K562 (cell line): ENCODE results near the gene IFT122. TPM values are rescaled to one million over a fixed set of nuclear protein-coding genes. Genes with fewer than 3 reads are reported as not detected.

Experiments used
- ARID3B ChIP-seq: fragments of 250-450 bp; sonication (Bioruptor Pico); IDR thresholded peaks from 2 replicates; pipeline ENCODE4 v1.4.0; 2020; ENCODE audit warnings: borderline replicate concordance
- BCLAF1 ChIP-seq, 2 experiments: fragments of 450-650 bp in 1 of 2; IDR thresholded peaks; 2 replicates each; pipeline ENCODE4 v1.6.1; 2011 to 2017; ENCODE audit warnings: low read depth in 2 of 2, antibody characterized with exemption in 1 of 2, borderline replicate concordance in 1 of 2, low read length in 1 of 2, mild to moderate bottlenecking in 1 of 2, mixed read lengths in 1 of 2; ENCODE audit not compliant: control insufficient read depth in 1 of 2
- CAMTA2 ChIP-seq: fragments of 250-450 bp; sonication (Bioruptor Pico); conservative IDR thresholded peaks from 2 replicates; pipeline ENCODE4 v1.5.1; 2022
- CEBPB ChIP-seq: fragments of 450-650 bp; IDR thresholded peaks from 2 replicates; pipeline ENCODE4 v1.6.1; 2016; ENCODE audit warnings: missing genetic modification characterization, missing compliant biosample characterization
- CREM ChIP-seq: IDR thresholded peaks from 2 replicates; pipeline ENCODE4 v1.6.1; 2014; ENCODE audit warnings: antibody characterized with exemption, low read depth
- EHMT2 ChIP-seq: fragments of 450-650 bp; IDR thresholded peaks from 2 replicates; pipeline ENCODE4 v1.6.1; 2018; ENCODE audit warnings: antibody characterized with exemption
- EP300 ChIP-seq: IDR thresholded peaks from 2 replicates; pipeline ENCODE4 v1.6.1; 2012; ENCODE audit warnings: low read length, improper control_type of control experiment
- GTF2A2 ChIP-seq: IDR thresholded peaks from 2 replicates; pipeline ENCODE4 v1.6.1; 2016; ENCODE audit warnings: mild to moderate bottlenecking, missing genetic modification characterization, missing compliant biosample characterization
- KAT8 ChIP-seq: fragments of 450-650 bp; IDR thresholded peaks from 2 replicates; pipeline ENCODE4 v1.6.1; 2016; ENCODE audit warnings: low read depth, mild to moderate bottlenecking
- LEF1 ChIP-seq: fragments of 450-650 bp; IDR thresholded peaks from 2 replicates; pipeline ENCODE4 v1.6.1; 2016; ENCODE audit warnings: mild to moderate bottlenecking
- NR2C2 ChIP-seq, 2 experiments: fragments of 200-800 bp in 1 of 2; sonication (Bioruptor generic) in 1 of 2; sonication (generic) in 1 of 2; formaldehyde crosslinking in 1 of 2; IDR thresholded peaks; 2 replicates each; pipeline versions ENCODE4 v1.6.1 to v1.8.0; 2016 to 2022; ENCODE audit warnings: mild to moderate bottlenecking in 1 of 2, missing compliant biosample characterization in 1 of 2, missing genetic modification characterization in 1 of 2, missing genetic modification reagents in 1 of 2
- TRIM24 ChIP-seq, 2 experiments: fragments of 450-650 bp; IDR thresholded peaks; 2 replicates each; pipeline ENCODE4 v1.6.1; 2016
- U2AF1 ChIP-seq: fragments of 200-400 bp; formaldehyde crosslinking; optimal IDR thresholded peaks from 2 replicates; pipeline ENCODE3; 2017; ENCODE audit warnings: mild to moderate bottlenecking, low read depth, low read length, moderate library complexity
- YY1 ChIP-seq, 3 experiments: IDR thresholded peaks; 2 replicates each; pipeline ENCODE4 v1.6.1; 2011; ENCODE audit warnings: low read length in 2 of 3, mild to moderate bottlenecking in 2 of 3, moderate library complexity in 2 of 3, borderline replicate concordance in 1 of 3, control low read depth in 1 of 3, low read depth in 1 of 3; ENCODE audit not compliant: insufficient read depth in 3 of 3, insufficient replicate concordance in 2 of 3, control insufficient read depth in 1 of 3, insufficient read length in 1 of 3; ENCODE audit errors: extremely low read depth in 1 of 3
- ZNF695 ChIP-seq: fragments of 450-650 bp; formaldehyde crosslinking; IDR thresholded peaks from 2 replicates; pipeline ENCODE4 v1.4.0; 2020; ENCODE audit warnings: mild to moderate bottlenecking, moderate library complexity
- ZNF699 ChIP-seq: fragments of 250-450 bp; sonication (Bioruptor Pico); IDR thresholded peaks from 2 replicates; pipeline ENCODE4 v1.8.0; 2021; ENCODE audit warnings: mild to moderate bottlenecking, moderate library complexity; ENCODE audit not compliant: insufficient replicate concordance
- ZNF707 ChIP-seq: fragments of 250-450 bp; sonication (Bioruptor Pico); conservative IDR thresholded peaks from 2 replicates; pipeline ENCODE4 v1.8.0; 2022; ENCODE audit warnings: inconsistent platforms, mild to moderate bottlenecking, moderate library complexity
- ZNF766 ChIP-seq: fragments of 200-800 bp; sonication (Bioruptor generic); conservative IDR thresholded peaks from 2 replicates; pipeline ENCODE4 v1.6.1; 2016; ENCODE audit warnings: missing genetic modification characterization, missing compliant biosample characterization
- polyA plus RNA-seq, 8 experiments: library from polyadenylated mRNA; depleted of rRNA in 4 of 8; stranded (reverse) in 5 of 8; unstranded in 3 of 8; fragments of >200 nt; fragmentation: Nextera tagmentation in 2 of 8; fragmentation: Illumina TruSeq in 1 of 8; extraction: Ambion mirVana in 2 of 8; extraction: Trizol in 1 of 8; gene quantifications; 2 replicates each; pipeline versions ENCODE4 v1.2.1 to v1.2.3, GENCODE V29; 2011 to 2014; ENCODE audit warnings: inconsistent platforms in 1 of 8, missing spikeins in 1 of 8
- total RNA-seq, 7 experiments: library from RNA; depleted of rRNA in 6 of 7; stranded (reverse); fragments of >200 nt in 6 of 7; fragmentation: Illumina TruSeq in 2 of 7; extraction: Trizol in 2 of 7; gene quantifications; 2 replicates each; pipeline versions ENCODE4 v1.2.1 to v1.2.3, GENCODE V29; 2011 to 2021; ENCODE audit warnings: low replicate concordance in 1 of 7
- TF ChIP-seq, protein P1 (sequence below): fragments of 450-650 bp; IDR thresholded peaks from 2 replicates; pipeline ENCODE4 v1.6.1; 2017; ENCODE audit warnings: antibody characterized with exemption, mild to moderate bottlenecking

IFT122 gene
- total and polyA plus RNA-seq, 9 of the 15 experiments (the other 6 are each of a cell fraction or from before 2014, with no cell fraction given) = 2.4 to 11.5 (median 7.7) TPM

DNA sequence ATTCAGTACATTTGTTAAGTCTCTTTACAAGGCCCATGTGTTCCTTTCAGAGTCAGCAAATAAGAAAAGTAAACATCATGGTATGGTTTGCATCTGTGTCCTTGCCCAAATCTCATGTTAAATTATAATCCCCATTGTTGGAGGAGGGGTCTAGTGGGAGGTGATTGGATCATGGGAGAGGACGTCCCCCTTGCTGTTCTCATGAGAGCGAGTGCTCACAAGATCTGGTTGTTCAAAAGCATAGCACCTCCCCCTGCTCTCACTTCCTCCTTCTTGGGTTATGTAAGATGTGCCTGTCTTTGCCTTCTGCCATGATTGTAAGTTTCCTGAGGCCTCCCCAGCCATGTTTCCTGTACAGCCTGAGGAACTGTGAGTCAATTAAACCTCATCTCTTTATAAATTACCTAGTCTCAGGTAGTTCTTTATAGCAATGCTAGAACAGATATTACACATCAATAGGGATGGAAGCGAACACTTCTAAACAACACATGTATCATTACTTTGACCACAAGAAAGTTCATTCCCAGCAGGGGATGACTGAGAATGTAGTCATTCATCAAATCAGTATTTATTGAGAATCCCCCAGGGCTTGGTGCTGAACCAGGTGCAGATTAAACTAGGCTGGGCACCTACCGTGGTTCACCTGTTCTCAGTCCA lies 15.7 kb upstream of the IFT122 start (continued):
- TF ChIP-seq NR2C2 (CRISPR knock-in tag; IDR thresholded peaks at IDR 0.05) (no peak), NR2C2 (tag; IDR thresholded peaks at IDR 0.05) (no peak), GTF2A2 (tag) (no peak), BCLAF1 (IDR thresholded peaks at IDR 0.05; ENCODE audit: borderline replicate concordance in 1 of 2, control insufficient read depth in 1 of 2, low read depth in 2 of 2, low read length in 1 of 2) (no peak), LEF1 (no peak), KAT8 (no peak), YY1 (IDR thresholded peaks at IDR 0.05; ENCODE audit: borderline replicate concordance in 1 of 3, control insufficient read depth in 1 of 3, extremely low read depth in 1 of 3, insufficient read depth in 3 of 3, insufficient read length in 1 of 3, insufficient replicate concordance in 2 of 3, low read depth in 1 of 3, low read length in 2 of 3) (peak in 1 of 3 experiments; percentile 23), CAMTA2 (CRISPR knock-in tag) (no peak), EP300 (no peak), ZNF766 (CRISPR knock-in tag) (peak; percentile 94), ZNF707 (no peak), ZNF695 (CRISPR knock-in tag) (no peak), CREM (no peak), CEBPB (tag) (no peak), TRIM24 (IDR thresholded peaks at IDR 0.05) (peak in 1 of 2 experiments; percentile 13; a peak in 1 of 4 replicates), ARID3B (CRISPR knock-in tag) (no peak), U2AF1 (no peak), EHMT2 (no peak), ZNF699 (no peak)
- TF ChIP-seq, protein P1, sequence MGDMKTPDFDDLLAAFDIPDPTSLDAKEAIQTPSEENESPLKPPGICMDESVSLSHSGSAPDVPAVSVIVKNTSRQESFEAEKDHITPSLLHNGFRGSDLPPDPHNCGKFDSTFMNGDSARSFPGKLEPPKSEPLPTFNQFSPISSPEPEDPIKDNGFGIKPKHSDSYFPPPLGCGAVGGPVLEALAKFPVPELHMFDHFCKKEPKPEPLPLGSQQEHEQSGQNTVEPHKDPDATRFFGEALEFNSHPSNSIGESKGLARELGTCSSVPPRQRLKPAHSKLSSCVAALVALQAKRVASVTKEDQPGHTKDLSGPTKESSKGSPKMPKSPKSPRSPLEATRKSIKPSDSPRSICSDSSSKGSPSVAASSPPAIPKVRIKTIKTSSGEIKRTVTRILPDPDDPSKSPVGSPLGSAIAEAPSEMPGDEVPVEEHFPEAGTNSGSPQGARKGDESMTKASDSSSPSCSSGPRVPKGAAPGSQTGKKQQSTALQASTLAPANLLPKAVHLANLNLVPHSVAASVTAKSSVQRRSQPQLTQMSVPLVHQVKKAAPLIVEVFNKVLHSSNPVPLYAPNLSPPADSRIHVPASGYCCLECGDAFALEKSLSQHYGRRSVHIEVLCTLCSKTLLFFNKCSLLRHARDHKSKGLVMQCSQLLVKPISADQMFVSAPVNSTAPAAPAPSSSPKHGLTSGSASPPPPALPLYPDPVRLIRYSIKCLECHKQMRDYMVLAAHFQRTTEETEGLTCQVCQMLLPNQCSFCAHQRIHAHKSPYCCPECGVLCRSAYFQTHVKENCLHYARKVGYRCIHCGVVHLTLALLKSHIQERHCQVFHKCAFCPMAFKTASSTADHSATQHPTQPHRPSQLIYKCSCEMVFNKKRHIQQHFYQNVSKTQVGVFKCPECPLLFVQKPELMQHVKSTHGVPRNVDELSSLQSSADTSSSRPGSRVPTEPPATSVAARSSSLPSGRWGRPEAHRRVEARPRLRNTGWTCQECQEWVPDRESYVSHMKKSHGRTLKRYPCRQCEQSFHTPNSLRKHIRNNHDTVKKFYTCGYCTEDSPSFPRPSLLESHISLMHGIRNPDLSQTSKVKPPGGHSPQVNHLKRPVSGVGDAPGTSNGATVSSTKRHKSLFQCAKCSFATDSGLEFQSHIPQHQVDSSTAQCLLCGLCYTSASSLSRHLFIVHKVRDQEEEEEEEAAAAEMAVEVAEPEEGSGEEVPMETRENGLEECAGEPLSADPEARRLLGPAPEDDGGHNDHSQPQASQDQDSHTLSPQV = peak; percentile 53; the same call in 1 of the 2 replicates
